ENCODE results near the gene SCGB1A1.
"Not testable (repeated sequence)": the region's sequence is repeated elsewhere in the genome, so short reads cannot be mapped to it uniquely, and the experiment has no call there.

SCGB1A1 gene, protein sequence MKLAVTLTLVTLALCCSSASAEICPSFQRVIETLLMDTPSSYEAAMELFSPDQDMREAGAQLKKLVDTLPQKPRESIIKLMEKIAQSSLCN

GRCh38 chr11:62418733-62419132 lies at the start of gene SCGB1A1:
TSS of gene SCGB1A1 (plus strand) at chr11:62419033. CDS start at chr11:62419096, 63 bp downstream.
- intact Hi-C loops (cut with DNase I), result no loop called here
- no peak for DNase-seq

GRCh38 chr11:62370743-62371440 lies 47.9 kb upstream of the SCGB1A1 start:
- DNase-seq, result no peak
- intact Hi-C loops (cut with DNase I), result no loop called here

DNA sequence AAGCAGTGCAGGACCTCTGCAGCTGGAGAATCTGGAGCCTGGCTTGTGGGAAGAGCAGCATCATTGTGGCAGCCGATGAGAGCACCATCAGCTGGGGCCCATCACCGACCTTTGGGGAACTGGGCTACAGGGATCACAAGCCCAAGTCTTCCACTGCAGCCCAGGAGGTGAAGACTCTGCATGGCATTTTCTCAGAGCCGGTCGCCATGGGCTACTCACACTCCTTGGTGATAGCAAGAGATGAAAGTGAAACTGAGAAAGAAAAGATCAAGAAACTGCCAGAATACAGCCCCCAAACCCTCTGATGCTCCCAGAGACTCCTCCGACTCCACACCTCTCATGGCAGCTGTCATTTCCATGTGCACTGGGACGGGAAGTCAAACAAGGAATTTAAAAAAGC lies 46.0 kb upstream of the SCGB1A1 start:
- intact Hi-C loops (cut with DNase I), result no loop called here
- DNase-seq, result peak in 1 of 10 donors; percentile 38

GRCh38 chr11:62373464-62374119 lies 45.2 kb upstream of the SCGB1A1 start:
- intact Hi-C loops (cut with DNase I), result no loop called here
- DNase-seq, result peak in 1 of 10 donors; percentile 69

DNA sequence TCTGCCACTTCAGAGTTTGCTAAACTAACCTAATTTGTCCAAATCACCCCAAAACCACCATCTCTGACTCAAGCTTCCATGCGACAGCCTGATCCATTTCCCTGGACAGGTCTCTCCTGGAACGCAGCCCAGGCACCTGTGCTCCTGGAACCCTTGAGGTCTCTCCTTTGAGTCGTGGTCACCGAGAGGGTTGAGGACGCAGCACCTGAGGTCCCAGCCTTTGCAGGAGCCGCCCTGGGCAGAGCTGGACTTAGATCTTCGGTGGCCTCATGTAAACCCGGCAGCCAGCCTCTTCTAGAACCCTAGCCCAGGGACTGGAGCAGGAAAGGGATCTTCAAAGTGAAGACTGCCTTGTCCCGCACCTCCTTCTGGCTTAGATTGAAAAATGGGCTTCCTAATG lies 44.0 kb upstream of the SCGB1A1 start:
- intact Hi-C loops (cut with DNase I), result no loop called here

GRCh38 chr11:62378459-62379063 lies 40.3 kb upstream of the SCGB1A1 start:
- intact Hi-C loops (cut with DNase I), result loop anchor here (1.0 to 2.0 kb wide), 2 partner anchors 38 to 208 kb away; no protein-coding TSS in a partner anchor
- DNase-seq, result peak in 2 of 10 donors; percentile 35 to 80

More for the DNA sequence above, 44.0 kb upstream of the SCGB1A1 start:
- peak in 1 of 10 donors; percentile 53 for DNase-seq

- DNase-seq, result peak in 6 of 10 donors; percentile 35 to 93 (median 62)
- intact Hi-C loops (cut with DNase I), result loop anchor here (2.0 kb wide), 1 partner anchor 209 kb away; no protein-coding TSS in a partner anchor
Observed at GRCh38 chr11:62379586-62379985, 39.2 kb upstream of the SCGB1A1 start.

DNA sequence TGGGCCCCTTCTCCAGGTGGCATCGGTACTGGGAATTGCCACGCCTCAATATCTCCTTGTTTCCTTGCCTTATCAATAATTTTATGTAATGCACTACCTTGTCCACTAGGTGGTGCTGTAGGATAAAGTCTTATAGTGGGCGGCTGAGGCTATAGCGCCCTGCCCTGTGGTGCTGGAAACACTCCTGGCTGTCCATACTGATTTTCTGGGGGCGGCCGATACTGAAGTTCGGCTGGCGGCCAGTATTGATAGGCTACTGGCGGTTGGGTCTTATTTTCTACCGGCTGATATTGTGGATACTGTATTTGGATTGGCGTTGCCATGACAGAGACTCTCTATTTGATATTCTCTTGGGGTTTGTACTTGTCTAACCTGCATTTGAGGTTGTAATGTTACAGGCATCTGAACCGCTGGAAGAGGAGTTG lies 38.0 kb upstream of the SCGB1A1 start:
- peak in 3 of 10 donors; percentile 50 to 86 (median 70) for DNase-seq
- intact Hi-C loops (cut with DNase I), result not testable (repeated sequence)

GRCh38 chr11:62383822-62384221 lies 35.0 kb upstream of the SCGB1A1 start:
- DNase-seq, result peak in 1 of 10 donors; percentile 22
- intact Hi-C loops (cut with DNase I), result no loop called here

DNA sequence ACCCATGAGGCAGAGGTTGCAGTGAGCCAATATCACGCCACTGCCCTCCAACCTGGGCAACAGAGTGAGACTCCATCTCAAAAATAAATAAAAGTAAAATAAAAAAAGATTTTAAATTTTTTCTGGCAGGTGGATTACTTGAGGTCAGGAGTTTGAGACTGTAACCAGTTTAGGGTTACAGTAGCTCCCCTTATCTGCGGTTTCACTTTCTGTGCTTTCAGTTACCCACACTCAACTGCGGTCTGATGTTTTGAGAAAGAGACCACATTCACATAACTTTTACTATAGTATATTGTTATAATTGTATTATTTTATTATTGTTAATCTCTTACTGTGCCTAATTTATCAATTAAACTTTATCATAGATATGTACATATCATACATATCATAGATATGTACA lies 32.8 kb upstream of the SCGB1A1 start:
- DNase-seq; intact Hi-C loops (cut with DNase I): not testable (repeated sequence)

DNA sequence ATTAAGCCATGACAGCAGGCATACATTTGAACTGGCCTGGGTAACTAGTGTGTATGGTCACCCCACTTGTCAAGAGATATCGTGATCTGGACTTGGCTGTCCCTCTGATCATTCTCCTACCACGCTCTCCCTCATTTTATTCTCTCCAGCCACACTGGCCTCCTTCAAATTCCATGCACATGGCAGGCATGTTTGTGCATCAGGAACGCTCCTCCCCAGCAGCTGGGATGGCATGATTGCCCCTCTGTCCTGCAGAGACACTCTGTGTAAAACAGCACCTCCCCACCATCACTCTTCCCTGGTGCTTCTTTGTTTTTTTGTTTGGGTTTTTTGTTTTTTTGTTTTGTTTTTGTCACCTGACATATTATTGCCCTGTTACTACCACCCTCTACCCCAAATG lies 31.5 kb upstream of the SCGB1A1 start:
- DNase-seq, result peak in 3 of 10 donors; percentile 50 to 68 (median 55)
- intact Hi-C loops (cut with DNase I), result no loop called here

DNA sequence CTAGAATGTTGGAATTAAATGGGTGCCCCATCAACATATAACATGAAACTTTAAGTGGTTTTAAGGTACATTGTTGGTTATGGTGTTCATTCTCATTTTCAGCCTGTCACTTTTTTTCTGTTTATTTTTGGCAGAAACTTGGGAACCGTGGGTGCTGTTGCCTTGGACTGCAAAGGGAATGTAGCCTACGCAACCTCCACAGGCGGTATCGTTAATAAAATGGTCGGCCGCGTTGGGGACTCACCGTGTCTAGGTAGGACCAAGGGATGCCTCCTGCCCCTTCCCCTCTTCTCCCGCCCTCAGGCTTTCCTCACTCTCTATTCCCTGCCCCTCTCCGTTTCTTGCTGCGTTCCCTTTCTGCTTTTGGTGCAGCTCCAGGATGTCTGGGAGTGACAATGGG lies 29.8 kb upstream of the SCGB1A1 start:
- intact Hi-C loops (cut with DNase I), result no loop called here
- DNase-seq, result peak in 3 of 10 donors; percentile 63 to 66 (median 64)

GRCh38 chr11:62390237-62390636 lies 28.6 kb upstream of the SCGB1A1 start:
- intact Hi-C loops (cut with DNase I), result loop anchor here (5.0 to 10.0 kb wide), 2 partner anchors 107 to 305 kb away; no protein-coding TSS in a partner anchor
- DNase-seq, result peak in 2 of 10 donors; percentile 51 to 76

GRCh38 chr11:62390722-62391121 lies 28.1 kb upstream of the SCGB1A1 start:
- DNase-seq, result no peak
- intact Hi-C loops (cut with DNase I), result loop anchor here (5.0 to 10.0 kb wide), 2 partner anchors 107 to 304 kb away; no protein-coding TSS in a partner anchor

DNA sequence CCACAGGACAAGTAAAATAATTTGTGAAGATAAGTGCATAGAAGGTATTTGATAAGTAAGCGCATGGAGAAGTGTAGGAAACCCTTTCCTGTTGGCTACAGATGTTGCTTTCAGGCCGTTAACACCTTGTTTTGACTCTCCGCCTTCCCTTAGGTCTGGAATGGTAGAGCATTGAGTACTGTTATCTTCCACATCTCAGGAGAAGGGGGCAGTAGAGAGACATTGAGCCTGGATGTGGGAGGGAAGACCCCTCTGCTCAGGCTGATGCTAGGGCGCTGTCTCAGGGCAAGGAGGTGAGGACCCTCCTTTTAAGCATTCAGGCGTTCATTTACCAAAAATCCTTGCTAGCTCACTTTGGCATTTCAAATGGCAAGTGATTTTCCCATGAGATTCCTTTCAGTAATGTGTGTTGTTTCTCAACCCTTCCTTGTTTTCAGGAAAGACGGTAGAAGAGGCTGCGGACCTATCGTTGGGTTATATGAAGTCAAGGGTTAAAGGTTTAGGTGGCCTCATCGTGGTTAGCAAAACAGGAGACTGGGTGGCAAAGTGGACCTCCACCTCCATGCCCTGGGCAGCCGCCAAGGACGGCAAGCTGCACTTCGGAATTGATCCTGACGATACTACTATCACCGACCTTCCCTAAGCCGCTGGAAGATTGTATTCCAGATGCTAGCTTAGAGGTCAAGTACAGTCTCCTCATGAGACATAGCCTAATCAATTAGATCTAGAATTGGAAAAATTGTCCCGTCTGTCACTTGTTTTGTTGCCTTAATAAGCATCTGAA lies 27.0 kb upstream of the SCGB1A1 start:
- intact Hi-C loops (cut with DNase I), result loop anchor here (5.0 to 10.0 kb wide), 2 partner anchors 105 to 303 kb away; no protein-coding TSS in a partner anchor
- peak in 2 of 10 donors; percentile 3 to 64 for DNase-seq

DNA sequence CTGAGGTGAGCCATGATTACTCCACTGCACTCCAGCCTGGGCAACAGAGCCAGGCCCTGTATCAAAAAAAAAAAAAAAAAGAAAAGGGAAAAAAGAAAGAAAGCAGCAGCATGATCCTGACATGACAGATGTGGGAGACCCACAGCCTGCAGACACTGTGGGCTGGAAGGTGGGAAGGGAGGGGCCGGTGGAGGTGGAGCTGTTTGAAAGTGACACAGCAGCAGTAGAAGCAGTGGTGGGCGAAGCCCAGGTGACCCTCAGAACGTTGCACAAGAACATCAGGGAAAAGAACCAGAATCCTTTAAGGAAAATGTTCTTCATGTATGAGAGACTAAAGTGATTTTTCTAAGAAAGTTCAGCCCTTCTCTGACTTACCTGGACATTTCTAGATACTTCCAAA lies 26.3 kb upstream of the SCGB1A1 start:
- intact Hi-C loops (cut with DNase I), result loop anchor here (5.0 to 10.0 kb wide), 2 partner anchors 105 to 302 kb away; no protein-coding TSS in a partner anchor
- DNase-seq, result peak in 2 of 10 donors; percentile 17 to 59

- peak in 1 of 10 donors; percentile 82 for DNase-seq
- intact Hi-C loops (cut with DNase I), result loop anchor here (5.0 to 10.0 kb wide), 2 partner anchors 104 to 302 kb away; no protein-coding TSS in a partner anchor
Observed at GRCh38 chr11:62393061-62393611, 25.7 kb upstream of the SCGB1A1 start.

- intact Hi-C loops (cut with DNase I), result loop anchor here (5.0 to 10.0 kb wide), 2 partner anchors 104 to 301 kb away; no protein-coding TSS in a partner anchor
- DNase-seq, result peak in 2 of 10 donors; percentile 5 to 22
Observed at GRCh38 chr11:62393735-62394134, 25.1 kb upstream of the SCGB1A1 start.

Data from posterior cingulate gyrus (tissue), 11 donors.